Measurements from ENCODE around the gene TMEM217.

Gene TMEM217

DNA sequence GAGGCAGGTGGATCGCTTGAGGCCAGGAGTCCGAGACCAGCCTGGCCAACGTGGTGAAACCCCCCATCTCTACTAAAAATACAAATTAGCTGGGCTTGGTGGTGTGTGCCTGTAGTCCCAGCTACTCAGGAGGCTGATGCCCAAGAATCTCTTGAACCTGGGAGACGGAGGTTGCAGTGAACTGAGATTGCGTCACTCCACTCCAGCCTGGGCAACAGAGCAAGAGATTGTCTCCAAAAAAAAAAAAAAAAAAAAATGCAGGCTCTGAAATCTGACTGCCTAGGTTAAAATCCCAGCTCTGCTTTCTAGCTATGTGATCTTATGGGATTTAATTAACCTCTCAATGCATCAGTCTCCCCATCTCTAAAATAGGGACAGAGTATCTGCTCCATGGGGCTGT lies 3.3 kb upstream of the TMEM217 start:
- Histone ChIP-seq H3K27ac (ENCODE audit: insufficient read depth, low read depth, low read length, poor library complexity, severe bottlenecking) (no peak overlapping the region), H3K4me1 (ENCODE audit: control insufficient read depth, insufficient read depth, low read length) (no peaks in the 10 kb centered on the region), H3K4me3 (ENCODE audit: insufficient read depth, low read depth, low read length) (no peak overlapping the region), H3K9me3 (ENCODE audit: control insufficient read depth, low read length) (no peaks in the 10 kb centered on the region), H3K36me3 (ENCODE audit: control insufficient read depth, insufficient read depth, low read length) (no peaks in the 10 kb centered on the region), H3K27me3 (ENCODE audit: control insufficient read depth, insufficient read depth, low read length, poor library complexity, severe bottlenecking) (no peaks in the 10 kb centered on the region)
- 94 to 95% methylated on average over 5 of the region's 5 CpGs for WGBS, 2 experiments

DNA sequence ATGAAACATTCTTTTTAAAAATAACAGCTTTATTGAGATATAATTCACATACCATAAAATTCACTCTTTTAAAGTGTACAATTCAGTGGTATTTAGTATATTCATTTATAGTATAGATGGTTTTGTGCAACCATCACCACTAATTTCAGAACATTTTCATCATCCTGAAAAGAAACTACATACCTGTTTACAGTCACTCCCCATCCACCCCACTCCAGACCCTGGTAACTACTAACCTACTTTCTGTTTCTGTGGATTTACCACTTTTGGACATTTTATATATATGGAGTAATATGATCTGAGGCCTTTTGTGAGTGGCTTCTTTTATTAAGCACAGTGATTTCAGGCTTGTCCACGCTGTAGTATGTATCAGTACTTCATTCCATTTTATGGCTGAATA lies 2.5 kb upstream of the TMEM217 start:
- Histone ChIP-seq H3K36me3 (ENCODE audit: control insufficient read depth, insufficient read depth, low read length) (no peaks in the 10 kb centered on the region), H3K4me3 (ENCODE audit: insufficient read depth, low read depth, low read length) (no peak overlapping the region), H3K27ac (ENCODE audit: insufficient read depth, low read depth, low read length, poor library complexity, severe bottlenecking) (no peak overlapping the region), H3K4me1 (ENCODE audit: control insufficient read depth, insufficient read depth, low read length) (no peaks in the 10 kb centered on the region), H3K27me3 (ENCODE audit: control insufficient read depth, insufficient read depth, low read length, poor library complexity, severe bottlenecking) (no peaks in the 10 kb centered on the region), H3K9me3 (ENCODE audit: control insufficient read depth, low read length) (no peaks in the 10 kb centered on the region)
- no CpG with 5 or more reads among the region's 1 CpG for WGBS, 2 experiments

DNA sequence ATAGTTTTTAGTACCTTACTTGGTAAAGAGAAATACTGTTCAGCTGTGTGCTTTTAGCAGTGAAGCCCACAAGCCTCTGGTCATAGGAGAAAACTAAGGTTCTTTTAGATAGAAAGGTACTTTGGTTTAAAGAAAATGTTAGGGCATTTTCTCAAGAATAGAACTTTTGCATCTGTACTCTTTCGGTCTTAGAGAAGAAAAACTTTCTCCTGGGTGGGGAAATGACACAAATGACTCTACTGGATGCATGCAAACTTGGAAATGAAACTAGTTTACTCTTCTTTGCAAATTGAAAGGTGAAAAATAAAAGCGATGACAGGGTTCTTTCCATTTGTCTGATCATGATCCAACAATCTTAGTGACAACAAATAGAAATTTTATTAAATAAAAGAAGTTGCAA lies 2.1 kb upstream of the TMEM217 start:
- Histone ChIP-seq H3K9me3 (ENCODE audit: control insufficient read depth, low read length) (no peaks in the 10 kb centered on the region), H3K4me1 (ENCODE audit: control insufficient read depth, insufficient read depth, low read length) (peaks cover 2% of the 10 kb centered on the region), H3K4me3 (ENCODE audit: insufficient read depth, low read depth, low read length) (no peak overlapping the region), H3K27me3 (ENCODE audit: control insufficient read depth, insufficient read depth, low read length, poor library complexity, severe bottlenecking) (no peaks in the 10 kb centered on the region), H3K36me3 (ENCODE audit: control insufficient read depth, insufficient read depth, low read length) (no peaks in the 10 kb centered on the region), H3K27ac (ENCODE audit: insufficient read depth, low read depth, low read length, poor library complexity, severe bottlenecking) (no peak overlapping the region)
- WGBS, 2 experiments = 90 to 93% methylated on average over 1 to 2 of the region's 2 CpGs

DNA sequence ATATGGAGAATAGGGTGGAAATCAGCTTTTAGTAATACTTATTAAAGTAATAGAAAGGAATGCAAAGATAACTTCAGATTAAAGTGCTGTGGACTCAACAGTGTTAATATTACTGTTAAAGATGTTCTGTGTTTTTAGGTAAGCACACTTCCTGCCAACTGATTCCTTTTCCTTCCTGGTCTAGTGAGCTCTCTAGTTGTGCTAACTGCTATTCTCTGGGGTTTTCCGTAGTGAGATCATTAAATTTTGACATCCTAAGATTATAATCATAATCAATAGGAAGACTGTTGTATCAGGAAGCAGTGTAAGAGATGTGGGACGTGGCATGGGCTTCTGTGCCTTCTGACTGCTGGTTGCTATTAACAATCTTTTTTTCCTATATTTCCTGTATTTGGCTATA lies 1.2 kb upstream of the TMEM217 start:
- Histone ChIP-seq H3K27me3 (ENCODE audit: control insufficient read depth, insufficient read depth, low read length, poor library complexity, severe bottlenecking) (no peaks in the 10 kb centered on the region), H3K4me3 (ENCODE audit: insufficient read depth, low read depth, low read length) (no peak overlapping the region), H3K36me3 (ENCODE audit: control insufficient read depth, insufficient read depth, low read length) (no peaks in the 10 kb centered on the region), H3K27ac (ENCODE audit: insufficient read depth, low read depth, low read length, poor library complexity, severe bottlenecking) (no peak overlapping the region), H3K4me1 (ENCODE audit: control insufficient read depth, insufficient read depth, low read length) (peaks cover 5% of the 10 kb centered on the region), H3K9me3 (ENCODE audit: control insufficient read depth, low read length) (no peaks in the 10 kb centered on the region)
- 60 to 86% methylated on average over 1 to 2 of the region's 2 CpGs for WGBS, 2 experiments

DNA sequence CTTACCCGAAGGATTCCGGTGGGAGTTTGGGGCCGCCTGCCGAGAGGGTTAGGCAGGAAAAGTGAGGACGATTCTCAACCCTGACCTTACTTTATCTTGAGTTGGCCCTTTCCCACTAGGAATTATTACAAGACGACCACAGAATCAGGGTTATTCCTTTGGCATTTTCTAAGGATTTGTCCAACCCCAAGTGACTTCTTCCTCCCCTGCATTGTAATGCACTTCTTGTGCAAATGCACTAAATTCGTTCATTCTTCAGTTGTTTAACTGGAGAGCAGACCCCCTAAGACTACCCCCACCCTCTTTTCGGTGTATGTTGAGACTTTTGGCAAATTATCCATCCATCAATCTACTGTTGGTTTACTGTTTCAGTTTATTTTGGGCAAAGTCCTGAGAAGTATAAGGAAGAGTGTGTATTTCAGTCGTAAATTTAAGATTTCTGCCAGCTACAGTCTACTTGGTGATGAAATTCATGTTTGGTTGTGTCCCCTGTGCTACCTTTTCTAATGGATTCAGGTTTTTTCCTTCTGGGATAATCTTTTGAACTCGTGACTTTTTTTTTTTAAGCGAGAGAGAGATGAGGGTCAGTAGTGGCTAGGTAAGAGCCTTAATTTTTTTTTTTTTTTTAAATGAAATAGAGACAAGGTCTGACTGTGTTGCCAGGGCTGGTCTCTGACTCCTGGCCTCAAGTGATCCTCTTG lies 611 bp upstream of the TMEM217 start:
- H3K4me3 ChIP-seq (ENCODE audit: insufficient read depth, low read depth, low read length) = peak overlapping the region; percentile 91
- no peaks in the 10 kb centered on the region for H3K9me3 ChIP-seq (ENCODE audit: control insufficient read depth, low read length)
- peak overlapping the region; percentile 95 for H3K27ac ChIP-seq (ENCODE audit: insufficient read depth, low read depth, low read length, poor library complexity, severe bottlenecking)
- no peaks in the 10 kb centered on the region for H3K27me3 ChIP-seq (ENCODE audit: control insufficient read depth, insufficient read depth, low read length, poor library complexity, severe bottlenecking)
- peaks cover 5% of the 10 kb centered on the region for H3K4me1 ChIP-seq (ENCODE audit: control insufficient read depth, insufficient read depth, low read length)
- 19 to 20% methylated on average over 10 to 11 of the region's 11 CpGs for WGBS, 2 experiments
- no peaks in the 10 kb centered on the region for H3K36me3 ChIP-seq (ENCODE audit: control insufficient read depth, insufficient read depth, low read length)

DNA sequence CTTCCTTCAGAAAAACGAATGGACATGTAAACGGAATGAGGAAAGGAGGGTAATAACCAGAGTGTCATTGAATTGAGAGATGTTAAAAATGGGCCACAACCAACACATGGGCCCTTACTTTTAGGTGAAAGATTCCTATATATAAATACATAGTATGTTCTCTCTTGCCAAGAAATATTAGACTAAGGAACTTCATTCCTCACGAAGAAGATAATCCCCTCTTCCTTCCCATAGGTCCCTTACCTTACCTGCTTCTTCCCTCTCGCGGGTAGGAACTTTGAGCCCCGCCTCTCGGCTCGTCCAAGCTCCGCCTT lies 667 bp downstream of the TMEM217 start:
- WGBS, 2 experiments = 3 to 6% methylated on average over 9 of the region's 9 CpGs
- Histone ChIP-seq H3K4me1 (ENCODE audit: control insufficient read depth, insufficient read depth, low read length) (peaks cover 5% of the 10 kb centered on the region), H3K27me3 (ENCODE audit: control insufficient read depth, insufficient read depth, low read length, poor library complexity, severe bottlenecking) (no peaks in the 10 kb centered on the region), H3K27ac (ENCODE audit: insufficient read depth, low read depth, low read length, poor library complexity, severe bottlenecking) (no peak overlapping the region), H3K36me3 (ENCODE audit: control insufficient read depth, insufficient read depth, low read length) (no peaks in the 10 kb centered on the region), H3K9me3 (ENCODE audit: control insufficient read depth, low read length) (no peaks in the 10 kb centered on the region), H3K4me3 (ENCODE audit: insufficient read depth, low read depth, low read length) (peak overlapping the region; percentile 91)

DNA sequence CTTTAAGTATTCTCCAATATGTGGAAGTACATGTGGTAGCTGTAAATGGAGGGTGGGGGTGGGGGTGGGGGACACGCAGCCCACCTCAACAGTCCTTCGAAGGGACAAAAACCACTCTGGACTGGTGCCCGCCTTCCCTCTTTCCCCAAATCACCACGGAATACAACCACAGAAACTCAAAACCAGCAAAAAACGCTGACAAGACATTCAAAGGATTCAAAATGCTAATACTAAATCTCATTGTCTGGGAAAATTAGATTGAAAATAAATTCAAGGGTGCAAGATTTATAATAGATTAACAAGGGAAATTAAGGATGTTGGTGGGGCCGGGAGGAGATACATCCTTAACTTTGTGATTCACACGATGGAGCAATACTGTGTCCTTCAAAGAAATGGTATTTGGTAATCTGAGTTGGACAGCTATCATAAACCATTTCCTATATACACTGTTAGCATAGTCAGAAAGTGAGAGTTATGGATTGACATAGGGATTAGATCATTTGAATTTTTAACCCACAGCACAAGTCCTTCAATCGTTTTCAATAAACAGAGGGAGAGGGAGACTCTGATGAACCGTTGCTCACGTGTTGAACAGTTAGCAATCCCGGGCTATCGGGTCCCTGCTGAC lies 1.1 kb downstream of the TMEM217 start:
- 68 to 69% methylated on average over 10 to 12 of the region's 12 CpGs for WGBS, 2 experiments
- H3K27ac ChIP-seq (ENCODE audit: insufficient read depth, low read depth, low read length, poor library complexity, severe bottlenecking) = no peak overlapping the region
- no peaks in the 10 kb centered on the region for H3K27me3 ChIP-seq (ENCODE audit: control insufficient read depth, insufficient read depth, low read length, poor library complexity, severe bottlenecking)
- H3K9me3 ChIP-seq (ENCODE audit: control insufficient read depth, low read length) = no peaks in the 10 kb centered on the region
- H3K4me3 ChIP-seq (ENCODE audit: insufficient read depth, low read depth, low read length) = peak overlapping the region; percentile 91
- peaks cover 5% of the 10 kb centered on the region for H3K4me1 ChIP-seq (ENCODE audit: control insufficient read depth, insufficient read depth, low read length)
- H3K36me3 ChIP-seq (ENCODE audit: control insufficient read depth, insufficient read depth, low read length) = no peaks in the 10 kb centered on the region

DNA sequence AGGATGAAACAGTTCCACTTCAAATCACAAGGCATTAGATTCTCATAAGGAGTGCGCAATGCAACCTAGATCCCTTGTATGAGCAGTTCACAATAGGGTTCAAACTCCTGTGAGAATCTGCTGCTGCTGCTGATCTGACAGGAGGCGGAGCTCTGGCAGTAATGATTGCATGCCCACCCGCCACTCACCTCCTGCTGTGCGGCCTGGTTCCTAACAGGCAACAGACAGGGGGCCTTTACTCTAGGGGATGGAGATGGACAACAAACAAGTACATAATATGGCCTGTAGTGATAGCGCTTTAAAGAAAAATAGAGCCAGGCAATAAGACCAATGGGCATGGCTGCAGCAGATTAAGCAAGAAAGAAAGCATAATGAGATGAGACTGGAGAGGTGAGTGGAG lies 3.1 kb downstream of the TMEM217 start:
- H3K36me3 ChIP-seq (ENCODE audit: control insufficient read depth, insufficient read depth, low read length) = no peaks in the 10 kb centered on the region
- WGBS, 2 experiments = 77 to 80% methylated on average over 5 of the region's 5 CpGs
- H3K4me1 ChIP-seq (ENCODE audit: control insufficient read depth, insufficient read depth, low read length) = peaks cover 5% of the 10 kb centered on the region
- no peaks in the 10 kb centered on the region for H3K27me3 ChIP-seq (ENCODE audit: control insufficient read depth, insufficient read depth, low read length, poor library complexity, severe bottlenecking)
- H3K27ac ChIP-seq (ENCODE audit: insufficient read depth, low read depth, low read length, poor library complexity, severe bottlenecking) = no peak overlapping the region
- no peak overlapping the region for H3K4me3 ChIP-seq (ENCODE audit: insufficient read depth, low read depth, low read length)
- no peaks in the 10 kb centered on the region for H3K9me3 ChIP-seq (ENCODE audit: control insufficient read depth, low read length)

DNA sequence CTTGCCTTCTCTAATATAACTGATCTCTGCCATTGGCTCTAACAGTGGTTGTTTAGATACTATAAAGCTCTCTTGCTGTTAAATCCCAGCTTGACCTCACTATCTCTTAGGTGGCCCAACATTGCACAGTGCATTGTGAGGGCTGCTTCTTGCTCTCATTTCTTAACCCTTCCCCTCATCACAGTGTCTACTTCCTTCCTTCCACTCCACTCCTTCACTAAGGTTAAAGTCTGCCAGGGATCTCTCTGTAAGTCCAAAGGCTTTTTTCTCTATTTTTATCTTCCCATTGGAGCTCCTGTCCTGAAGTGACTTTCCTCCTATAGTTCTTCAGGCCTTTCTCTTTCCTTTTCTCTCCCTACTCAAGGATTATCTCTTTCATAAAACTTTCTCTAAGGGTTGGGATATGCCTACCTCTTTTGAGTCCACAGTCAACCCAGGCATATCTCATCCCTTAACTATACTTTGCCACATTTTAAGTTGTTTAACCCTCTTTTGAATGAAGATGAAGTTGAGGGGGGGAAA lies 4.4 kb downstream of the TMEM217 start:
- Histone ChIP-seq H3K4me1 (ENCODE audit: control insufficient read depth, insufficient read depth, low read length) (peaks cover 5% of the 10 kb centered on the region), H3K4me3 (ENCODE audit: insufficient read depth, low read depth, low read length) (no peak overlapping the region), H3K27ac (ENCODE audit: insufficient read depth, low read depth, low read length, poor library complexity, severe bottlenecking) (no peak overlapping the region), H3K27me3 (ENCODE audit: control insufficient read depth, insufficient read depth, low read length, poor library complexity, severe bottlenecking) (no peaks in the 10 kb centered on the region), H3K36me3 (ENCODE audit: control insufficient read depth, insufficient read depth, low read length) (no peaks in the 10 kb centered on the region), H3K9me3 (ENCODE audit: control insufficient read depth, low read length) (no peaks in the 10 kb centered on the region)

DNA sequence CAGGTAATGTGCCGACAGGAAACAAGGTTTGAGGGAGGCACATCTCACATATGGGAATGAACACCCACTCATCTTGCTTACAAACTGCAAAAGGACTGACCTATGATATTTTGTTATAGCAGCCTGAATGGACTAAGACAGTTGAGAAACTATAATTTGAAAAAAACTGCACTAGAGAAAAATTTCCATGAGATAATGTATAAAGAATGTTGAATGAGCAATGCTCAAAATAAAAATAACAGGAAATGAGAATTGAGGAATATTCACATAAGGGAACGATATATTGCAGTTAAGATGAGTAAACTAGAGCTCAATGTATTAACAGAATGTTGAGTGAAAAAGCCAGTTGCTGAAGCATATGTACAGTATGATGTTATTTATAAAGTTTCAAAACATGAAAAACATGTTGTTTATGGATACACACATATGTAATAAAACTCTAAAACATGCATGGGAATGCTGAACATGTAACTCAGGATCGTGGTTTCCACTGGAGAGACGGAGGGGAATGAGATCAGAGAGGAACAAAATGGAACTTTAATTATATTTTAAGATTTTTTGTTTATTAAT lies 6.6 kb downstream of the TMEM217 start:
- Histone ChIP-seq H3K4me1 (ENCODE audit: control insufficient read depth, insufficient read depth, low read length) (peaks cover 5% of the 10 kb centered on the region), H3K27me3 (ENCODE audit: control insufficient read depth, insufficient read depth, low read length, poor library complexity, severe bottlenecking) (peaks cover 3% of the 10 kb centered on the region), H3K4me3 (ENCODE audit: insufficient read depth, low read depth, low read length) (no peak overlapping the region), H3K9me3 (ENCODE audit: control insufficient read depth, low read length) (no peaks in the 10 kb centered on the region), H3K36me3 (ENCODE audit: control insufficient read depth, insufficient read depth, low read length) (no peaks in the 10 kb centered on the region), H3K27ac (ENCODE audit: insufficient read depth, low read depth, low read length, poor library complexity, severe bottlenecking) (no peak overlapping the region)
- WGBS, 2 experiments = 97% methylated on average over 1 to 4 of the region's 4 CpGs
